HepG2 (cell line): Measurements from ENCODE around the gene PHRF1. TPM values are rescaled to one million over a fixed set of nuclear protein-coding genes. Genes with fewer than 3 reads are reported as not detected.

Experiments used
- HMGXB3 ChIP-seq: sonication (generic); formaldehyde crosslinking; IDR thresholded peaks from 2 replicates; pipeline ENCODE4 v1.4.0; 2020; ENCODE audit warnings: missing genetic modification reagents, borderline replicate concordance
- ISL2 ChIP-seq: sonication (generic); formaldehyde crosslinking; IDR thresholded peaks from 2 replicates; pipeline ENCODE4 v1.5.0; 2020; ENCODE audit warnings: missing genetic modification reagents
- NCOA1 ChIP-seq: sonication (generic); formaldehyde crosslinking; IDR thresholded peaks from 2 replicates; pipeline ENCODE4 v1.9.0; 2021; ENCODE audit warnings: missing genetic modification reagents
- PAXIP1 ChIP-seq: sonication (generic); formaldehyde crosslinking; conservative IDR thresholded peaks from 2 replicates; pipeline ENCODE4 v1.4.0; 2020; ENCODE audit warnings: mild to moderate bottlenecking, missing genetic modification reagents, moderate library complexity
- POLR2AphosphoS5 ChIP-seq: IDR thresholded peaks from 2 replicates; pipeline ENCODE4 v1.6.1; 2012; ENCODE audit warnings: low read depth, low read length
- SMAD3 ChIP-seq: sonication (generic); formaldehyde crosslinking; IDR thresholded peaks from 2 replicates; pipeline ENCODE4 v1.4.0; 2020; ENCODE audit warnings: missing genetic modification reagents
- SP5 ChIP-seq: IDR thresholded peaks from 2 replicates; pipeline ENCODE4 v1.6.1; 2016; ENCODE audit warnings: low read depth, borderline replicate concordance
- TEAD3 ChIP-seq: optimal IDR thresholded peaks from 2 replicates; pipeline ENCODE3; 2016; ENCODE audit warnings: borderline replicate concordance
- TFDP2 ChIP-seq: sonication (generic); formaldehyde crosslinking; IDR thresholded peaks from 2 replicates; pipeline ENCODE4 v1.4.0; 2020; ENCODE audit warnings: missing genetic modification reagents
- ZBTB1 ChIP-seq: sonication (generic); formaldehyde crosslinking; IDR thresholded peaks from 2 replicates; pipeline ENCODE4 v1.4.0; 2020; ENCODE audit warnings: missing genetic modification reagents, borderline replicate concordance
- ZFX ChIP-seq: sonication (generic); formaldehyde crosslinking; IDR thresholded peaks from 2 replicates; pipeline ENCODE4 v1.4.0; 2020; ENCODE audit warnings: mild to moderate bottlenecking, low read depth, missing genetic modification reagents, moderate library complexity
- ZGPAT ChIP-seq: IDR thresholded peaks from 2 replicates; pipeline ENCODE4 v1.6.1; 2016; ENCODE audit warnings: mild to moderate bottlenecking
- ZNF615 ChIP-seq: sonication (generic); formaldehyde crosslinking; IDR thresholded peaks from 2 replicates; pipeline ENCODE4 v1.5.0; 2020; ENCODE audit warnings: mild to moderate bottlenecking, missing genetic modification reagents, borderline replicate concordance
- ZSCAN21 ChIP-seq: sonication (generic); formaldehyde crosslinking; IDR thresholded peaks from 2 replicates; pipeline ENCODE4 v1.8.0; 2022; ENCODE audit warnings: mild to moderate bottlenecking, missing genetic modification reagents, moderate library complexity, borderline replicate concordance
- polyA plus RNA-seq, 8 experiments: library from polyadenylated mRNA; depleted of rRNA in 3 of 8; stranded (reverse) in 7 of 8; unstranded in 1 of 8; fragments of >200 nt; fragmentation: Illumina TruSeq in 4 of 8; extraction: Trizol in 4 of 8; gene quantifications; 2 replicates each; pipeline versions ENCODE4 v1.2.1 to v1.2.3, GENCODE V29; 2011 to 2016; ENCODE audit warnings: low read depth in 4 of 8, missing spikeins in 1 of 8, mixed read lengths in 1 of 8; ENCODE audit not compliant: insufficient read depth in 1 of 8
- total RNA-seq, 5 experiments: library from RNA; depleted of rRNA; stranded (reverse); fragments of >200 nt; fragmentation: Illumina TruSeq; extraction: Trizol; gene quantifications; 2 replicates each; pipeline ENCODE4 v1.2.3, GENCODE V29; 2016; ENCODE audit warnings: low read depth in 1 of 5
- TF ChIP-seq, protein P1 (sequence below): sonication (generic); formaldehyde crosslinking; IDR thresholded peaks from 2 replicates; pipeline ENCODE4 v1.8.0; 2023; ENCODE audit warnings: mild to moderate bottlenecking, missing genetic modification reagents

Gene PHRF1
- total and polyA plus RNA-seq, 2 of the 13 experiments (the other 11 are each of a cell fraction or from before 2014, with no cell fraction given) = 8.2 to 16.7 TPM

- TF ChIP-seq HMGXB3 = no peak
- no peak for TF ChIP-seq ZSCAN21 (CRISPR knock-in tag)
- TF ChIP-seq SMAD3 (CRISPR knock-in tag) = no peak
- TF ChIP-seq ZBTB1 = peak; percentile 66; the same call in 1 of the 2 replicates
- TF ChIP-seq ZFX = peak; percentile 39
- TF ChIP-seq POLR2AphosphoS5 = peak; percentile 34; the same call in 1 of the 2 replicates
- peak; percentile 63 for TF ChIP-seq TFDP2 (CRISPR knock-in tag)
- TF ChIP-seq, protein P1, sequence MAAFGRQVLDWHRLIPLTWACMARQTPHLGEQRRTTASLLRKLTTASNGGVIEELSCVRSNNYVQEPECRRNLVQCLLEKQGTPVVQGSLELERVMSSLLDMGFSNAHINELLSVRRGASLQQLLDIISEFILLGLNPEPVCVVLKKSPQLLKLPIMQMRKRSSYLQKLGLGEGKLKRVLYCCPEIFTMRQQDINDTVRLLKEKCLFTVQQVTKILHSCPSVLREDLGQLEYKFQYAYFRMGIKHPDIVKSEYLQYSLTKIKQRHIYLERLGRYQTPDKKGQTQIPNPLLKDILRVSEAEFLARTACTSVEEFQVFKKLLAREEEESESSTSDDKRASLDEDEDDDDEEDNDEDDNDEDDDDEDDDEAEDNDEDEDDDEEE (CRISPR knock-in tag) = 0 out of 2 replicates have a peak, but pooled peaks have one; percentile 34
- TF ChIP-seq TEAD3 (CRISPR knock-in tag) = peak; percentile 46
- TF ChIP-seq PAXIP1 (CRISPR knock-in tag) = peak; percentile 28; the same call in 1 of the 2 replicates
- TF ChIP-seq SP5 (CRISPR knock-in tag) = 0 out of 2 replicates have a peak, but pooled peaks have one; percentile 20
- TF ChIP-seq NCOA1 (CRISPR knock-in tag) = no peak
- no peak for TF ChIP-seq ZNF615 (CRISPR knock-in tag)
- TF ChIP-seq ZGPAT (CRISPR knock-in tag) = no peak
- TF ChIP-seq ISL2 (CRISPR knock-in tag) = 0 out of 2 replicates have a peak, but pooled peaks have one; percentile 25
Measured at GRCh38 chr11:575313-575995, 816 bp upstream of the PHRF1 start (continued).
